HepG2 (cell line): Measurements from ENCODE around the gene CHST13. TPM values are rescaled to one million over a fixed set of nuclear protein-coding genes. Genes with fewer than 3 reads are reported as not detected.

ENCODE experiments used
- ATAC-seq: fragments of 200-7000 bp; cut with Tn5 transposase; 3 replicates; pipeline ENCODE4 v1.9.1; 2020; ENCODE audit warnings: mild to moderate bottlenecking, moderate library complexity
- BruUV-seq: library from RNA; stranded (reverse); fragments of 400-500 nt; replicated peaks from 2 replicates; lab custom pipeline; 2021; lab: Mats Ljungman, UMichigan
- CTCF ChIA-PET: fragments of 300-600 bp; formaldehyde crosslinking; extraction: SDS; loops from one replicate; lab custom pipeline; 2021; ENCODE audit warnings: low total read pairs, inconsistent platforms, low intra/inter-chr PET ratio; lab: Yijun Ruan, JAX
- POLR2A ChIA-PET: fragments of 350-600 bp; sonication (Branson Sonifier 250); formaldehyde crosslinking; loops from one replicate; lab custom pipeline; 2020; ENCODE audit warnings: antibody characterized with exemption, inconsistent platforms; lab: Yijun Ruan, JAX
- DNase-seq: peaks from one replicate; pipeline ENCODE4 v3.0.0-alpha.2; 2015; ENCODE audit warnings: low spot score
- FAIRE-seq: peaks from 3 replicates; lab custom pipeline; 2011; peaks lifted over from hg19 to GRCh38; lab: Jason Lieb, UNC
- H2AFZ ChIP-seq: one replicate; pipeline ENCODE4 v1.6.1; 2011; ENCODE audit warnings: low read length, inconsistent platforms
- H3K27ac ChIP-seq: fragments of 300-600 bp; 3 replicates; pipeline ENCODE4 v1.8.0; 2011; ENCODE audit warnings: mixed run types, mild to moderate bottlenecking, mixed read lengths, low read length, inconsistent platforms; ENCODE audit not compliant: insufficient read depth; ENCODE audit errors: extremely low read length
- H3K27me3 ChIP-seq, 2 experiments: fragments of 200-600 bp in 1 of 2; 2 replicates in 1 of 2; 3 replicates in 1 of 2; pipeline versions ENCODE4 v1.6.0 to v1.8.0; 2011; ENCODE audit warnings: low read length in 2 of 2, mild to moderate bottlenecking in 2 of 2, moderate library complexity in 2 of 2, inconsistent platforms in 1 of 2; ENCODE audit not compliant: insufficient read depth in 2 of 2, control insufficient read depth in 1 of 2
- H3K36me3 ChIP-seq, 2 experiments: fragments of 200-600 bp in 1 of 2; replicated peaks in 1 of 2; 2 replicates in 1 of 2; 3 replicates in 1 of 2; pipeline versions ENCODE4 v1.5.1 to v1.8.0; 2011; ENCODE audit warnings: low read length in 2 of 2, inconsistent platforms in 1 of 2; ENCODE audit not compliant: insufficient read depth in 2 of 2, control insufficient read depth in 1 of 2
- H3K4me1 ChIP-seq: 2 replicates; pipeline ENCODE4 v1.5.1; 2012; ENCODE audit warnings: low read length, inconsistent platforms; ENCODE audit not compliant: insufficient read depth
- H3K4me2 ChIP-seq: 2 replicates; pipeline ENCODE4 v1.6.0; 2011; ENCODE audit warnings: low read depth, low read length, inconsistent platforms
- H3K4me3 ChIP-seq, 3 experiments: fragments of 200-600 bp in 1 of 3; sonication (generic), shearing (Covaris generic) in 1 of 3; replicated peaks in 1 of 3; 2 replicates each; pipeline ENCODE4 v1.5.1; 2011 to 2016; ENCODE audit warnings: low read length in 3 of 3, inconsistent platforms in 2 of 3, low read depth in 2 of 3, mild to moderate bottlenecking in 2 of 3, control low read depth in 1 of 3, mixed read lengths in 1 of 3; ENCODE audit not compliant: insufficient read depth in 1 of 3
- H3K79me2 ChIP-seq: one replicate; pipeline ENCODE4 v1.6.1; 2011; ENCODE audit warnings: low read length, inconsistent platforms; ENCODE audit not compliant: insufficient read depth
- H3K9ac ChIP-seq: 2 replicates; pipeline ENCODE4 v1.6.0; 2011; ENCODE audit warnings: mild to moderate bottlenecking, low read depth, low read length, inconsistent platforms; ENCODE audit not compliant: insufficient read depth
- H3K9me3 ChIP-seq: 2 replicates; pipeline ENCODE4 v1.5.1; 2012; ENCODE audit warnings: mild to moderate bottlenecking, low read length
- H4K20me1 ChIP-seq: 2 replicates; pipeline ENCODE4 v1.6.0; 2011; ENCODE audit warnings: inconsistent platforms, mild to moderate bottlenecking, low read length, moderate library complexity; ENCODE audit not compliant: insufficient read depth
- AGO2 ChIP-seq: fragments of 200-400 bp; formaldehyde crosslinking; optimal IDR thresholded peaks from 2 replicates; pipeline ENCODE3; 2017; ENCODE audit warnings: mild to moderate bottlenecking, low read depth, low read length, moderate library complexity
- CAMTA2 ChIP-seq: sonication (generic); formaldehyde crosslinking; IDR thresholded peaks from 2 replicates; pipeline ENCODE4 v1.4.0; 2020; ENCODE audit warnings: mild to moderate bottlenecking, missing genetic modification reagents, borderline replicate concordance
- JUND ChIP-seq: sonication (generic); formaldehyde crosslinking; IDR thresholded peaks from 2 replicates; pipeline ENCODE4 v1.8.0; 2022; ENCODE audit warnings: mild to moderate bottlenecking, missing genetic modification reagents
- POGK ChIP-seq: sonication (generic); formaldehyde crosslinking; conservative IDR thresholded peaks from 2 replicates; pipeline ENCODE4 v1.8.0; 2022; ENCODE audit warnings: mild to moderate bottlenecking, moderate library complexity, missing genetic modification reagents
- RBFOX2 ChIP-seq: fragments of 200-400 bp; formaldehyde crosslinking; IDR thresholded peaks from 2 replicates; pipeline ENCODE4 v1.6.1; 2017; ENCODE audit warnings: low read depth, mild to moderate bottlenecking, low read length
- ZFP90 ChIP-seq: sonication (generic); formaldehyde crosslinking; IDR thresholded peaks from 2 replicates; pipeline ENCODE4 v1.8.0; 2022; ENCODE audit warnings: missing genetic modification reagents, mild to moderate bottlenecking, inconsistent platforms, borderline replicate concordance
- ZNF780A ChIP-seq: sonication (generic); formaldehyde crosslinking; IDR thresholded peaks from 2 replicates; pipeline ENCODE4 v1.8.0; 2022; ENCODE audit warnings: mild to moderate bottlenecking, missing genetic modification reagents, moderate library complexity
- ZNF790 ChIP-seq: sonication (generic); formaldehyde crosslinking; IDR thresholded peaks from 2 replicates; pipeline ENCODE4 v1.8.0; 2022; ENCODE audit warnings: missing genetic modification reagents, mild to moderate bottlenecking, borderline replicate concordance
- WGBS: methylation state at CpG from one replicate; pipeline ENCODE4 v1.1.6; 2017; ENCODE audit warnings: low lambda C conversion rate; 5-methylcytosine and 5-hydroxymethylcytosine counted together
- in situ Hi-C: cut with HindIII; loops from 2 replicates; pipeline ENCODE4 v1.10.0; 2017; ENCODE audit warnings: low pct_unique_long_range_greater_than_20kb; ENCODE audit not compliant: extremely low pct_ligation_motif_present
- intact Hi-C: fragments of 100-400 bp; cut with micrococcal nuclease; formaldehyde crosslinking; loops from one replicate; pipeline ENCODE4 v1.10.0; 2022; ENCODE audit not compliant: unreplicated experiment
- polyA plus RNA-seq, 8 experiments: library from polyadenylated mRNA; depleted of rRNA in 3 of 8; stranded (reverse) in 7 of 8; unstranded in 1 of 8; fragments of >200 nt; fragmentation: Illumina TruSeq in 4 of 8; extraction: Trizol in 4 of 8; gene quantifications; 2 replicates each; pipeline versions ENCODE4 v1.2.1 to v1.2.3, GENCODE V29; 2011 to 2016; ENCODE audit warnings: low read depth in 4 of 8, missing spikeins in 1 of 8, mixed read lengths in 1 of 8; ENCODE audit not compliant: insufficient read depth in 1 of 8
- total RNA-seq, 5 experiments: library from RNA; depleted of rRNA; stranded (reverse); fragments of >200 nt; fragmentation: Illumina TruSeq; extraction: Trizol; gene quantifications; 2 replicates each; pipeline ENCODE4 v1.2.3, GENCODE V29; 2016; ENCODE audit warnings: low read depth in 1 of 5

Gene CHST13
- total and polyA plus RNA-seq, 2 of the 13 experiments (the other 11 are each of a cell fraction or from before 2014, with no cell fraction given) = 32.0 to 43.1 TPM

GRCh38 chr3:126526668-126527005 is 2.7 kb downstream of the CHST13 start:
- FAIRE-seq (no peak), ATAC-seq (no peak), DNase-seq (no peak)
- BruUV-seq = no TSS peak
- Histone ChIP-seq H3K36me3 (no peaks in the 10 kb centered on the region; a peak in 1 of 5 replicates), H3K4me3 (no peak overlapping the region), H3K4me2 (no peak overlapping the region), H3K79me2 (peaks cover 16% of the 10 kb centered on the region), H4K20me1 (no peaks in the 10 kb centered on the region), H3K9ac (no peak overlapping the region), H3K27me3 (no peaks in the 10 kb centered on the region; a peak in 1 of 5 replicates), H2AFZ (no peak overlapping the region), H3K27ac (peak overlapping the region; percentile 88), H3K9me3 (no peaks in the 10 kb centered on the region), H3K4me1 (peaks cover 87% of the 10 kb centered on the region)
- intact Hi-C loops (no loop called here), in situ Hi-C loops (no loop called here)
- CTCF ChIA-PET = no interaction called here
- TF ChIP-seq CAMTA2 = no peak
- peak; percentile 63 for TF ChIP-seq AGO2
- TF ChIP-seq POGK (CRISPR knock-in tag) = no peak
- TF ChIP-seq ZFP90 (CRISPR knock-in tag) = no peak
- no peak for TF ChIP-seq ZNF780A (CRISPR knock-in tag)
- no peak for TF ChIP-seq ZNF790 (CRISPR knock-in tag)
- no peak for TF ChIP-seq JUND (CRISPR knock-in tag)
- peak; percentile 35; the same call in 1 of the 2 replicates for TF ChIP-seq RBFOX2
- POLR2A ChIA-PET = interaction anchor here (4.7 kb wide), 1 partner anchor 8 kb away, joined by 53 read pairs; the partner anchor contains the start of gene UROC1
- no CpG with 5 or more reads among the region's 7 CpGs for WGBS
